HL-60/S4 (cell line): Measurements from ENCODE around the gene OR7G3.

Experiments
- in situ Hi-C: fragments of 300-500 bp; cut with MboI; formaldehyde crosslinking; loops from 2 replicates; pipeline ENCODE4 v1.14.3; 2022; ENCODE audit warnings: low sequenced_read_pairs

The OR7G3 gene

DNA sequence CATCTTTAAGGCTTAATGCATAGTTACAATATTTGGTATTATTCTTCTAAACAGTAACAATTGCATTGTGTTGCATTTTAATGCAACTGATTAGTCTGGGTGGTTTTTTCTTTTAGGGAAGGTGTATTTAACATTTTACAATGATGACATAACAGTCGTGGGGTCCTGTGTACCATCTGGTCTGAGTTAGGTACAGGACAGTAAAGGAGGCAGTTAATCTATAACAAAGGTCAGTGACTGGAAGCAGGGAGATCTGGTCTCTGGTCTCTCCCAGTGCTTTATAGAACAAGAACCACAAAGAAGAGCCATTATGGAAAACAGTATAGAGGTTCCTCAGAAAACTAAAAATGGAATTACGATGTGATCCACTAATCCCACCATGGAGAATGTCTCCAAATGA is 16.8 kb downstream of the OR7G3 start:
- in situ Hi-C loops = no loop called here

DNA sequence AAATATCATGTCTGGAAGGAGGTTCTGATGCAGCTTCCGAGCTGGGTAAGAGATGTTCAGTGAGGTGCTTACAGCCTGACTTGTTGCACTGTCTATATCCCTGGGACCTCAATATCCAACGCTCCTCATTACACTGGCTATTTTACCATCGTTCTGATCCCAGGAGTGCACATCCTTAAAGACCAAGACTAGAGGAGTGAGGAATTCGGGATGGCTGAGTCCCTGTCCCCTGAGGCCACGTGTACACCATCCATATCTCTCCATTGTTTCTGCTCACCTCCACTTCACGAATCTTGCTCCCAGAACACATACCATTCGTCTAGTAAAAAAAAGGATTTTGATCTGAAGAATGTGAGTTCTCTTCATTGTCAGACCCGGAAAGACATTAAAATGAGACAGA is 19.4 kb downstream of the OR7G3 start, which contains the start of gene OR7G2:
TSS of gene OR7G2 (minus strand) at position 101 of the 400 bp plus-strand sequence. CDS start 4,232 bp downstream, outside the sequence.
- in situ Hi-C loops = no loop called here

DNA sequence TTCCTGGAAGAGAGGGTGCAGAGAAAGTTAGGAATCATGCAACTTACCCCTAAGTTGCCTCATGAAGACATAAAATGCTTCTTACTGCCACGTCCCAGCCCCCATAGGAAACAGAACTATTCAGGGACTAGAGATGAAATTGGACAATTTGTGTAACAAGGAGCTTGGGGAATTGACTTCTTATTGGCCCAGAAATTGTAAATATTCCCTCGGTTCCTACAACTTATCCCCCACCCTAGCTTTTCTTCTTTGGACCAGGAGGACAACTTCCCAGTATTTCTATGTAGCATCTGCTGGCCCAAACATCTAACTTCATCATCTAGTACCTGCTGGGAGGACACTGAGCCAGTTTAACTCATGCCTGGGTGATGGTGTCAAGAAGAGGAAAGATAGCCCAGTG is 40.0 kb downstream of the OR7G3 start, which contains the start of gene OR1M1:
TSS of gene OR1M1 (plus strand) at position 301 of the 400 bp plus-strand sequence. CDS start 6,184 bp downstream, outside the sequence.
- in situ Hi-C loops = no loop called here

DNA sequence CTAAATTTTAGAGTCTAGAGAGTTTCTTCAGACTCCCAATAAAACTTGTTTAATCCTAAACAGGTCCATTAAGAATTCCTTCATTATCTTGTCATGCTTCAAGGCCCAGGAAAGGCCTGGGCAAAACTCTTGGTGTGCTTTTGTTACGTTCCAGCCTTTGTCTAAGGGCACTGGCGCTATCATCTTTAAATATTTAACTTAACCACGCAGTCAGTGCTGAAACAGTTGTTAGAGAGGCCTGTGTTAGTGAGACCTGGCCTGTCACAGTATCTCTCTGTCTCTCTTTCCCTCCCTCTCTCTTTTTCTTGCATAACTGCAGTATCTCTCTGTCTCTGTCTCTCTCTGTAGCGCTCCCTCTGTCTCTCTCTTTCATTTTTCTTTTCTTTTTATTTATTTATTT is 48.1 kb downstream of the OR7G3 start:
- in situ Hi-C loops = no loop called here

DNA sequence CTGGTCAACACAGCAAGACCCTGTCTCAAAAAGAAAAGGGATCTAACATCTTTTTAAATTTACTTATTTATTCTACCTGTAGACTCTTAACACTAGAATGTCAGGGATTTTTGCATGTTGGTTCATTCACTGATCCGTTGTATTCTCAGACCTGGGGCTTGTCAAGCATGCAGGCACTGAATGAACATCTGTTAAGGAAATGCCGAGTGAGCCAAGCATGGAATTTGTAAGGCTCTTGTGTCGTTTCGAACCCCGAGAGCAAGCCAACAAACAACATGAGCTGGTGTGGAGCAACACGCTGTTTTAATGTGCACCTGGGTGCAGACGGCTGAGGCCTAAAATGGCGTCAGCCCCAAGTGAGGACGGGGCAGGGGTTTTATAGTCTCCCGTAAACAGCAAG is 49.8 kb downstream of the OR7G3 start:
- in situ Hi-C loops = no loop called here
